Mononuclear cell (primary cell): Measurements from ENCODE around the gene TMEM255A. TPM values are rescaled to one million over a fixed set of nuclear protein-coding genes. Genes with fewer than 3 reads are reported as not detected.
"Not testable (repeated sequence)": the region's sequence is repeated elsewhere in the genome, so short reads cannot be mapped to it uniquely, and the experiment has no call there.

Source experiments
- H3K27me3 ChIP-seq: 2 replicates; pipeline ENCODE4 v1.6.0; 2011; ENCODE audit warnings: low read length, control low read depth; ENCODE audit not compliant: insufficient read depth
- H3K4me1 ChIP-seq: 2 replicates; pipeline ENCODE4 v1.5.1; 2011; ENCODE audit warnings: mild to moderate bottlenecking, low read length, control low read depth; ENCODE audit not compliant: insufficient read depth
- H3K4me3 ChIP-seq: 2 replicates; pipeline ENCODE4 v1.5.1; 2011; ENCODE audit warnings: mild to moderate bottlenecking, low read length, moderate library complexity
- H3K9me3 ChIP-seq: 2 replicates; pipeline ENCODE4 v1.5.1; 2011; ENCODE audit warnings: low read depth, mild to moderate bottlenecking, control low read depth, low read length
- total RNA-seq: library from RNA; depleted of rRNA; stranded (reverse); fragments of >200 nt; gene quantifications from one replicate; pipeline ENCODE4 v1.2.3, GENCODE V29; 2012

Gene TMEM255A
- 0.21 TPM for total RNA-seq

DNA sequence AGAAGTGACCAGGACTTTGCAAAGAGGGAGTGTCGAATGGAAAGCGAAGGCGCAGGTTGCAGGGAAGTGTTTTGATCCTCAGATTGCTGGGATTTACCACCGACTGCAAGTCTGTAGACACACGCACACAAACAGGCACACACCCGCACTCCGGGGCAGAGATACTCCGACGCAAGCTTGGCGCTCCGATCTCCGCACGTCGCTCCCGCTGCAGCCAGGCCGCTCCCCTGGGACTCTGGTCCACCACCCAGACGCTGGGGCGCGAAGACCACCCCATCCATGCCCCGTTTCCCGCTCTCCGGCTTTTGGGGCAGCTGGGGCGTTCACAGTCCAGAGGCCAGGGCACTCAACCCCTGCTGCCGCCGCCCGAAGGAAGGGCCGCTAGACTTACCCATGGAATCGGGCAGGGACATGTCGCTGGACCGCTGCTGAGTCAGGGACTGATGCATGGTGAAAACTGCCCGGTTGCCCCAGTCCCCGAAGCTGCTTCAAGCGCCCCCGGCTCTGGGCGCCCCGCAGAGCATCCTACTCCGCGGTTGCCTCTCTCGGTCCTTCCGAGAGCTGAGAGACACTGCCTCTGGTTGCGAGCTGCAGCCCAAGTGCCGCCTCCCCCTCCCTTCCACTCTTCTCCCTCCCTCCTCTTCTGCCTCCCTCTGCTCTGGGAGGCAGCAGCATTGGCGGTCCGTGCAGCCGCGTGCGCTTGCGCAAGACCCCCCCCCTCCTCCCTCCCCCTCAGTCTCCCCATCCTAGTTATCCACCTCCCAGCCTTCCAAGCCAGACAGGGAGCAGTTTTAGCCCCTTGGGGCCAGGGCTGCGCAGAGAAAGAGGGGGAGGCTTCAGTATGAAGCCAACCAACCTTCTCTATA is at the start of gene TMEM255A:
Gene TMEM255A (minus strand): TSS at position 601 of the 866 bp plus-strand sequence. CDS start 152 bp downstream, at position 449.
- H3K4me3 ChIP-seq, result peak within 1 kb of the TSS; percentile 29
- H3K4me1 ChIP-seq, result peaks cover 30% of the 10 kb centered on the region
- no peaks in the 10 kb centered on the region for H3K9me3 ChIP-seq
- H3K27me3 ChIP-seq, result peaks cover 16% of the 10 kb centered on the region

DNA sequence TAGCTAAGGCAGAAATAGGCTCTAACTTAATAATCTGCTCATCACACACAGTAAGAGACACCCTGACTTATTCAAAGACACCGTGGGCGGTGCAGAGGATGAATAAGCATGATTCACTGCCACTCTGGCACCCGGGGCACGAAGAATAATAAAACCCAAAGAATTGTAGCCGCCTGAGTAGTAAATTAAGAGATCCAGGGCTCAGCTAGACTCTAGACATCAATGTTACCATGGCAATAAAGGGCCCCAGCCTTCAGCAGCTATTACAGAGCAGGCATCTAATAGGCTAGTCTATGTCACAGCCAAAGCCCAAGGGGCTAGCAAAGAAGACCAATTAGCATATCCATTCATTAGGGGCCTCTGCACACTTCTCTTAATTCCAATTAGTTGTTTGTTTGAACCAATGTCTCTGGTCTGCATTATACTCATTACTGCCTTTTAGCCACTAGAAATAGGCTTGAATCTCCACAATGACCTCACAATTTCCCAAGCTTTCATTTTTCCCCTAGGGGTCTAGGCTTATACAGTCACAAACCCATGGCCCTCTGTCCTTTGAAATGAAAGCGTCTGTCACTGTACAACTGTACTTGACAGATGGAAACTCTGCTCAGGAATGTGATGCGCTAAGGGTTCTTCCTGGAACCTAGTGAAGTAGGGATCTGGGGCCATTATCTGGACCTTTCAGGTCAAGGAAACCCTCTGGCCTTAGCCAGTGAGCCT is 47.6 kb upstream of the TMEM255A start:
- H3K9me3 ChIP-seq, result no peaks in the 10 kb centered on the region
- no peaks in the 10 kb centered on the region for H3K27me3 ChIP-seq
- no peak overlapping the region for H3K4me3 ChIP-seq
- no peaks in the 10 kb centered on the region for H3K4me1 ChIP-seq

DNA sequence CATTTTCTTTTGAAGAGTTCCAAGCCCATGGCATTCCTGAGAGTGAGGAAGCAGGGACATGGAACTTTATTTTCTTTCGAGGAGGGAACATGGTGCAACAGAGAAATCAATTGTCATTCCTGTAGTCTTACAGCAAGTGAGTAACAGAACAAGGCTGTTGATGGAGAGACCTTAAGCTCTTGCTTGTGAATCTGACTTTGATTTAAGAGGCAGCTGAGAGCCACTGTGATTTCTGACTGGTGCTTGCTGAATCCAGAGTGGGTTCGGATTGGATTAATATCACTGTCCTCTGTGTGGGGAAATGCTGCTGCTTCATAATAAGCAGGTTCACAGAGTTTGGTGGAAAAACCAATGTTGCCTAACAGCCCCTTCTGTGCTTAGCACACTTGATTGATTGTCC is 45.9 kb upstream of the TMEM255A start:
- no peak overlapping the region for H3K4me3 ChIP-seq
- no peaks in the 10 kb centered on the region for H3K4me1 ChIP-seq
- H3K27me3 ChIP-seq, result no peaks in the 10 kb centered on the region
- no peaks in the 10 kb centered on the region for H3K9me3 ChIP-seq

DNA sequence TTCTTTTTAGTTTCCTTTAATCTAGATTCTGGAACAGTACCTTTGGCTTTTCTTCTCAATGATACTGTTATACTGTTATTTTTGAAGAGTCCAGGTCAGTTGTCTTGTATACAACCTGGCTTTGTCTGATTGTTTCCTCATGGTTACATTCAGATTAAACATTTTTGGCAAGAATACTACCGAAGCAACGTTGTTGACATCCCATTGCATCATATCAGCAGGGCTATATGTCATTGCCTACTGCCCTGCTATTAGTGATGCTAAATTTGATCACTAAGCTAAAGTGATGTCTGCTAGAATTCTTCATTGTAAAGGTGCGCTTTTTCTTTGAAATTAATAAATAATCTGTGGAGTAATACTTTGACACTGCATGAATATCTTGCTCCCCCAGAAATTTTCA is 44.8 kb upstream of the TMEM255A start:
- H3K4me3 ChIP-seq, result no peak overlapping the region
- no peaks in the 10 kb centered on the region for H3K9me3 ChIP-seq
- no peaks in the 10 kb centered on the region for H3K4me1 ChIP-seq
- no peaks in the 10 kb centered on the region for H3K27me3 ChIP-seq

GRCh38 chrX:120350450-120351138 is 39.3 kb upstream of the TMEM255A start:
- Histone ChIP-seq H3K4me1 (no peaks in the 10 kb centered on the region), H3K9me3 (no peaks in the 10 kb centered on the region), H3K4me3 (no peak overlapping the region), H3K27me3 (no peaks in the 10 kb centered on the region)

DNA sequence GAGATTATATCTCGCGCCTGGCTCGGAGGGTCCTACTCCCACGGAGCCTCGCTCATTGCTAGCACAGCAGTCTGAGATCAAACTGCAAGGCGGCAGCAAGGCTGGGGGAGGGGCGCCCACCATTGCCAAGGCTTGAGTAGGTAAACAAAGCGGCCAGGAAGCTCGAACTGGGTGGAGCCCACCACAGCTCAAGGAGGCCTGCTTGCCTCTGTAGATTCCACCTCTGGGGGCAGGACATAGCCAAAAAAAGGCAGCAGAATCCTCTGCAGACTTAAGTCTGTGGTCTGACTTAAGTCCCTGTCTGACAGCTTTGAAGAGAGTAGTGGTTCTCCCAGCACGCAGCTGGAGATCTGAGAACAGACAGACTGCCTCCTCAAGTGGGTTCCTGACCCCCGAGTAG is 33.3 kb upstream of the TMEM255A start:
- not testable (repeated sequence) for H3K9me3 ChIP-seq, H3K27me3 ChIP-seq, H3K4me3 ChIP-seq, H3K4me1 ChIP-seq

DNA sequence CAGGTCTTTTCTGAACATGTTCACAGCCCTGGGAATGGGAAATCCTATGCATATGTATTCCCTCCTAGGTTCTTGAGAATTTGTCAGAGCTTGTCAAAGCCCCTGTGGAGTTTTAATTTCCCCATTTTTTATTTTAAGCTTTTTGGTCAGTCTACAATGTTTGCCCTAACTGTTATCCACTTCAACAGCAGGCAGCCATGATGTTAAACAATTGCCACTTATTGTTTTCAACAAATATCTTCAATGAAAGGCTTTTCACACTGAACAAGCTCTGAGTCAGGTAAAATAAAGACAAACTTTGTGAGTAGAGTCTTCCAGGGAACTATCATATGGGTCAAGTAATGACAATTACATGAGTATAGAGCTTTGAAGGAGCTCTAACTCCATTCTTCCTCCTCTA is 25.6 kb upstream of the TMEM255A start:
- Histone ChIP-seq H3K4me1 (no peaks in the 10 kb centered on the region), H3K9me3 (peaks cover 7% of the 10 kb centered on the region), H3K4me3 (no peak overlapping the region), H3K27me3 (no peaks in the 10 kb centered on the region)

- no peaks in the 10 kb centered on the region for H3K27me3 ChIP-seq
- peaks cover 7% of the 10 kb centered on the region for H3K9me3 ChIP-seq
- H3K4me1 ChIP-seq, result no peaks in the 10 kb centered on the region
- H3K4me3 ChIP-seq, result no peak overlapping the region
Observed at GRCh38 chrX:120335289-120335688, 24.0 kb upstream of the TMEM255A start.

DNA sequence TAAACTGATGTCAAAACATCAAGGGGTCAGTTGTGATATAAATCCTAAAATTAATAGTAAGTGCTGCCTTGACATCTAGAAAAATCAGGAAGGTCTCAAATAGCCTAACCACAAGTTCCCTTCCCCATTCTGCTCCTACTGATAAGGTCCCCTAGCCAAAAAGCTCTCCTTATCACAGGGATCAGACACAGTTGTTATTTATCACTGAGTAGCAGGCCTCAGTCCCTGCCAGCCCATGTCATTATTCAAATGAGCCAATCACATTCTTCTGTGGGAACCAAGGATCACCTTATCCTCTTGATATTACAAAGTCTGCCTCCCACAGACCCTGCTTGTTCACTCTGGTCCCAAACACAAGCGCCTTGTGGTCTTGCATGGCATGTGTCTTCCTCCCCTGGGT is 23.3 kb upstream of the TMEM255A start:
- Histone ChIP-seq H3K9me3 (peaks cover 7% of the 10 kb centered on the region), H3K4me1 (no peaks in the 10 kb centered on the region), H3K4me3 (no peak overlapping the region), H3K27me3 (no peaks in the 10 kb centered on the region)

DNA sequence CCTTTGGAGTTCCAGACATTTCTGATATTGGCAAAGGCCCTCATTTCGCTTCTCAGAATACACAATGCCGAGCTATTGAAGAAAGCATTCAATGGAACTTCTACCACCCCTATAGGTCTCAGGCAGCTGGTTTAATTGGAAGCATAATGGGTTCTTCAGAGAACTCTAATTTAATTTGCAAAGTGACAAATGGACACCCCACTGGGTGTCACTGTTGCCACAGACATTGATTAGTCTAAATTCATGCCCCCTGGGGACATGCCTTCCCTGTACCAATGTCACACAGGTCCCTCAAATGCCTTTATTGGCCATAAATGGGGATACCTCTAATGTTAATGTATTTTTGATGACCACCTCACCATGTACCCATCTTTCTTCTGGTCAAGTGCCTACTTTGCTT is 22.9 kb upstream of the TMEM255A start:
- H3K4me1 ChIP-seq, result no peaks in the 10 kb centered on the region
- peaks cover 7% of the 10 kb centered on the region for H3K9me3 ChIP-seq
- no peak overlapping the region for H3K4me3 ChIP-seq
- no peaks in the 10 kb centered on the region for H3K27me3 ChIP-seq

- Histone ChIP-seq H3K4me1 (no peaks in the 10 kb centered on the region), H3K9me3 (peaks cover 7% of the 10 kb centered on the region), H3K4me3 (no peak overlapping the region), H3K27me3 (no peaks in the 10 kb centered on the region)
Observed at GRCh38 chrX:120332394-120332793, 21.1 kb upstream of the TMEM255A start.

GRCh38 chrX:120331116-120331515 is 19.9 kb upstream of the TMEM255A start:
- no peak overlapping the region for H3K4me3 ChIP-seq

DNA sequence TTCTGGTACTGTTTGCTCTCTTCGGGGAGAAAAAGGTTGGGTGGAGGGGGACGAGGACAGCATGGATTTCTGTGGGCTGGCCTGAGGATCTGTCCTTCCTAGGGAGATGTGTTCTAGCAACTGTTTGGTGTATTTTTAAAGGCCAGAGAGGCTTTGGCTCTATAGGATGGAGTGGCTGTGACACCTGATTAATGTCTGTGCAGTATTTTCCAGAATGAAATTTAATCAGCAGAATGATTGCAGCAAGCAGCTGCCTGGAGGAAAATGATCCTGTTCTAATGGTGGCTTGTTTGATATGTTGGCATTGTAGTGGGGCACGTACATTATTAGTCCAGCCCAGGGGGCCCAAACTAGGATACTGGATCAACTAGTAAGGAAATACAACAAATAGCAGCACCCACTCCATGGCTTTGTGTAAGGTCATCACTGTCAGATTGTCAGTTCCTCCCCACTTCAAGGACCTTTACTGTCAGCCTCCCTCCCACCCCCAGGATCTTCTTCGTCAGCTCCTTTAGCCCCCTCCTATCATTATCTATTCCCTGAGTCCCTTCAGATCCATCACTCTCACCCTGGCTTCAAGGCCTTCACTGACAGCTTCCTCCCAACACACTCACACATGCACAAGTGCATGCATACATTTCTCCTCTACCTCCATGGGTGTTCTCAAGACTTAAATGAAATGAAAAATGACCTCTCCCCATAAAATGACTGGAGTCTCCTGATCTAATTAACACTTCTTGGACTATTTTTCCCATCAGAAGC is 10.4 kb upstream of the TMEM255A start:
- H3K27me3 ChIP-seq, result no peaks in the 10 kb centered on the region
- H3K4me1 ChIP-seq, result no peaks in the 10 kb centered on the region
- H3K4me3 ChIP-seq, result no peak overlapping the region
- H3K9me3 ChIP-seq, result no peaks in the 10 kb centered on the region

More at GRCh38 chrX:120331116-120331515, 19.9 kb upstream of the TMEM255A start:
- Histone ChIP-seq H3K27me3 (no peaks in the 10 kb centered on the region), H3K4me1 (no peaks in the 10 kb centered on the region), H3K9me3 (no peaks in the 10 kb centered on the region)

DNA sequence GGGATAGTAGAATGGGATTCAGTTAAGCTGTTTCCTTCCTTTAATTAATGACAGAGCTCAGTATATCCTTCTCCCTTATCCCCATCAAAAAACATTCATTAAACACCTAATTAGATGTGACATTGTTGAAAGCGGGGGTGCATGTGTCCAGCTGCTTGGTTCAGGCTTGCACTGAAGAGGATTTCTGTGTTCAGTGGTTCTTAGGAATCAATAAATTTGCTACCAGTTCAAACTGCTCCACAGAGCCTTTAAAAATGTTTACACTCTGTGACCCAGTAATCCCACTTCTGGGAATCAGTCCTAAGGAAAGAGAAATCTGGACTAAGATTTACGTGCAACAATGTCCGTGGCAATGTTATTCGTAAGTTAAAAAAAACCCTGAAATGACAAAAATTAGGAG is 7.2 kb upstream of the TMEM255A start:
- no peaks in the 10 kb centered on the region for H3K4me1 ChIP-seq
- peaks cover 2% of the 10 kb centered on the region for H3K27me3 ChIP-seq
- no peak overlapping the region for H3K4me3 ChIP-seq
- H3K9me3 ChIP-seq, result no peaks in the 10 kb centered on the region
